Neural progenitor cell (in vitro differentiated cells): ENCODE data around the gene CADM1. TPM values are rescaled to one million over a fixed set of nuclear protein-coding genes. Genes with fewer than 3 reads are reported as not detected.
"Not testable (repeated sequence)": the region's sequence is repeated elsewhere in the genome, so short reads cannot be mapped to it uniquely, and the experiment has no call there.

ENCODE experiments used
- DNase-seq: peaks from one replicate; pipeline ENCODE4 v3.0.0-alpha.2; 2016; ENCODE audit warnings: low spot score
- H2AFZ ChIP-seq: fragments of 200-600 bp; sonication (generic); replicated peaks from 2 replicates; pipeline ENCODE4 v1.6.1; 2016; ENCODE audit warnings: antibody characterized with exemption
- H3F3A ChIP-seq: fragments of 200-600 bp; sonication (generic); 2 replicates; pipeline ENCODE4 v1.6.1; 2016; ENCODE audit warnings: antibody characterized with exemption, low read depth
- H3K27ac ChIP-seq: fragments of 200-600 bp; sonication (generic); 2 replicates; pipeline ENCODE4 v1.5.1; 2016; ENCODE audit warnings: mild to moderate bottlenecking
- H3K27me3 ChIP-seq: fragments of 200-600 bp; sonication (generic); 2 replicates; pipeline ENCODE4 v1.6.1; 2016; ENCODE audit warnings: mild to moderate bottlenecking, moderate library complexity
- H3K36me3 ChIP-seq: fragments of 200-600 bp; sonication (generic); 2 replicates; pipeline ENCODE4 v1.5.1; 2016
- H3K4me1 ChIP-seq: fragments of 200-600 bp; sonication (generic); 2 replicates; pipeline ENCODE4 v1.6.1; 2016; ENCODE audit warnings: mixed run types
- H3K4me2 ChIP-seq: fragments of 200-600 bp; sonication (generic); 2 replicates; pipeline ENCODE4 v1.6.1; 2016
- H3K4me3 ChIP-seq: fragments of 200-600 bp; sonication (generic); 2 replicates; pipeline ENCODE4 v1.5.1; 2016
- H3K79me2 ChIP-seq: fragments of 200-600 bp; sonication (generic); 2 replicates; pipeline ENCODE4 v1.6.1; 2016; ENCODE audit warnings: low read depth
- H3K9ac ChIP-seq: fragments of 200-600 bp; sonication (generic); 2 replicates; pipeline ENCODE4 v1.6.1; 2016
- H3K9me3 ChIP-seq: fragments of 200-600 bp; sonication (generic); 2 replicates; pipeline ENCODE4 v1.5.1; 2016; ENCODE audit warnings: low read depth
- H4K20me1 ChIP-seq: fragments of 200-600 bp; sonication (generic); 2 replicates; pipeline ENCODE4 v1.6.1; 2016; ENCODE audit warnings: low read depth
- H3K27ac Mint-ChIP-seq: 3 replicates; pipeline ENCODE4 v1.8.0; 2021; ENCODE audit warnings: mixed read lengths
- H3K27me3 Mint-ChIP-seq: 2 replicates; pipeline ENCODE4 v1.8.0; 2022; ENCODE audit warnings: low read depth, mild to moderate bottlenecking, inconsistent platforms, moderate library complexity, mixed read lengths; ENCODE audit not compliant: insufficient read depth
- H3K36me3 Mint-ChIP-seq: 3 replicates; pipeline ENCODE4 v1.8.0; 2021; ENCODE audit warnings: mixed read lengths
- H3K4me1 Mint-ChIP-seq: 3 replicates; pipeline ENCODE4 v1.8.0; 2021; ENCODE audit warnings: mixed read lengths
- H3K4me3 Mint-ChIP-seq: 3 replicates; pipeline ENCODE4 v1.8.0; 2021; ENCODE audit warnings: mild to moderate bottlenecking, moderate library complexity, mixed read lengths
- H3K9me3 Mint-ChIP-seq: 3 replicates; pipeline ENCODE4 v1.8.0; 2020; ENCODE audit warnings: mixed read lengths
- CTCF ChIP-seq: fragments of 200-600 bp; sonication (generic); IDR thresholded peaks from 2 replicates; pipeline ENCODE4 v1.5.1; 2017; ENCODE audit warnings: antibody characterized with exemption, mild to moderate bottlenecking
- EZH2 ChIP-seq: fragments of 200-600 bp; sonication (generic); IDR thresholded peaks from 2 replicates; pipeline ENCODE4 v1.6.1; 2017; ENCODE audit warnings: antibody characterized with exemption, mild to moderate bottlenecking, moderate library complexity
- EZH2phosphoT487 ChIP-seq: fragments of 200-600 bp; sonication (generic); IDR thresholded peaks from 2 replicates; pipeline ENCODE4 v1.6.1; 2017; ENCODE audit warnings: antibody characterized with exemption
- total RNA-seq: library from RNA; depleted of rRNA; stranded (reverse); fragments of >200 nt; gene quantifications from 2 replicates; pipeline ENCODE4 v1.2.3, GENCODE V29; 2015; ENCODE audit warnings: low replicate concordance

The CADM1 gene
- total RNA-seq, 1 donor from 2014 or later: 123 TPM

- TF ChIP-seq EZH2phosphoT487: no peak
- TF ChIP-seq EZH2: no peak
- TF ChIP-seq CTCF: no peak
- Histone ChIP-seq H3K27ac (no peak overlapping the region), H4K20me1 (peaks cover 29% of the 10 kb centered on the region), H3K9me3 (no peaks in the 10 kb centered on the region), H3K27me3 (no peaks in the 10 kb centered on the region), H2AFZ (no peak overlapping the region), H3F3A (peaks cover 10% of the 10 kb centered on the region), H3K79me2 (peaks cover 40% of the 10 kb centered on the region), H3K36me3 (no peaks in the 10 kb centered on the region), H3K9ac (no peak overlapping the region), H3K4me2 (no peak overlapping the region), H3K4me1 (peaks cover 9% of the 10 kb centered on the region), H3K4me3 (no peak overlapping the region)
- Mint-ChIP-seq H3K27ac (no peak overlapping the region), H3K36me3 (no peaks in the 10 kb centered on the region), H3K4me1 (peaks cover 8% of the 10 kb centered on the region), H3K4me3 (no peak overlapping the region), H3K9me3 (no peaks in the 10 kb centered on the region), H3K27me3 (peaks cover 2% of the 10 kb centered on the region)
- DNase-seq: no peak
Measured at GRCh38 chr11:115475564-115475963, 28.7 kb downstream of the CADM1 start.

GRCh38 chr11:115474306-115474705 lies 29.9 kb downstream of the CADM1 start:
- H3K4me2 ChIP-seq, H3K27me3 ChIP-seq, H3K9me3 ChIP-seq, H2AFZ ChIP-seq, H3K27ac Mint-ChIP-seq, H3K4me1 Mint-ChIP-seq, H3K9ac ChIP-seq, H3K4me1 ChIP-seq, H3K36me3 ChIP-seq, H3K9me3 Mint-ChIP-seq, H3K27ac ChIP-seq, H3K4me3 ChIP-seq, H3K27me3 Mint-ChIP-seq, H3K4me3 Mint-ChIP-seq, DNase-seq, H3K36me3 Mint-ChIP-seq: not testable (repeated sequence)
- H3K79me2 ChIP-seq: peaks cover 49% of the 10 kb centered on the region
- H3F3A ChIP-seq: peaks cover 10% of the 10 kb centered on the region
- H4K20me1 ChIP-seq: peaks cover 37% of the 10 kb centered on the region

- H3K27ac Mint-ChIP-seq: no peak overlapping the region
- no peak overlapping the region for H3K4me3 Mint-ChIP-seq
- Histone ChIP-seq H3F3A (peaks cover 10% of the 10 kb centered on the region), H3K4me1 (peaks cover 9% of the 10 kb centered on the region), H3K9me3 (no peaks in the 10 kb centered on the region), H3K4me2 (no peak overlapping the region), H3K27ac (no peak overlapping the region), H3K9ac (no peak overlapping the region), H2AFZ (no peak overlapping the region), H3K4me3 (no peak overlapping the region), H3K27me3 (no peaks in the 10 kb centered on the region), H3K36me3 (no peaks in the 10 kb centered on the region), H4K20me1 (peaks cover 43% of the 10 kb centered on the region), H3K79me2 (peaks cover 44% of the 10 kb centered on the region)
- peaks cover 8% of the 10 kb centered on the region for H3K4me1 Mint-ChIP-seq
- TF ChIP-seq EZH2phosphoT487 (no peak), EZH2 (no peak), CTCF (no peak)
- H3K27me3 Mint-ChIP-seq: peaks cover 2% of the 10 kb centered on the region
- no peak for DNase-seq
- no peaks in the 10 kb centered on the region for H3K36me3 Mint-ChIP-seq
- H3K9me3 Mint-ChIP-seq: no peaks in the 10 kb centered on the region
Measured at GRCh38 chr11:115473167-115473566, 31.0 kb downstream of the CADM1 start.

GRCh38 chr11:115471367-115471766 lies 32.8 kb downstream of the CADM1 start:
- Histone ChIP-seq H3K4me1 (peaks cover 3% of the 10 kb centered on the region), H3K4me2 (no peak overlapping the region), H3K4me3 (no peak overlapping the region), H3K27me3 (no peaks in the 10 kb centered on the region), H3K9ac (no peak overlapping the region), H3K27ac (no peak overlapping the region), H3K9me3 (no peaks in the 10 kb centered on the region), H3K36me3 (no peaks in the 10 kb centered on the region), H4K20me1 (peaks cover 32% of the 10 kb centered on the region), H2AFZ (no peak overlapping the region), H3K79me2 (peaks cover 51% of the 10 kb centered on the region), H3F3A (no peaks in the 10 kb centered on the region)
- TF ChIP-seq EZH2 (no peak), EZH2phosphoT487 (no peak), CTCF (no peak)
- no peaks in the 10 kb centered on the region for H3K36me3 Mint-ChIP-seq
- H3K4me1 Mint-ChIP-seq: peaks cover 2% of the 10 kb centered on the region
- H3K4me3 Mint-ChIP-seq: no peak overlapping the region
- DNase-seq: no peak
- H3K27ac Mint-ChIP-seq: no peak overlapping the region
- peaks cover 5% of the 10 kb centered on the region for H3K27me3 Mint-ChIP-seq
- no peaks in the 10 kb centered on the region for H3K9me3 Mint-ChIP-seq
